HG02970 (cell line): ENCODE results near the gene STARD7.
"Not testable (repeated sequence)": the region's sequence is repeated elsewhere in the genome, so short reads cannot be mapped to it uniquely, and the experiment has no call there.

Experiments used
- ATAC-seq: cut with Tn5 transposase; IDR thresholded peaks from one replicate; pipeline ENCODE4 v1.9.1; 2021; ENCODE audit warnings: mild to moderate bottlenecking, moderate library complexity, moderate number of reproducible peaks; ENCODE audit not compliant: unreplicated experiment, low FRiP score

STARD7 gene

DNA sequence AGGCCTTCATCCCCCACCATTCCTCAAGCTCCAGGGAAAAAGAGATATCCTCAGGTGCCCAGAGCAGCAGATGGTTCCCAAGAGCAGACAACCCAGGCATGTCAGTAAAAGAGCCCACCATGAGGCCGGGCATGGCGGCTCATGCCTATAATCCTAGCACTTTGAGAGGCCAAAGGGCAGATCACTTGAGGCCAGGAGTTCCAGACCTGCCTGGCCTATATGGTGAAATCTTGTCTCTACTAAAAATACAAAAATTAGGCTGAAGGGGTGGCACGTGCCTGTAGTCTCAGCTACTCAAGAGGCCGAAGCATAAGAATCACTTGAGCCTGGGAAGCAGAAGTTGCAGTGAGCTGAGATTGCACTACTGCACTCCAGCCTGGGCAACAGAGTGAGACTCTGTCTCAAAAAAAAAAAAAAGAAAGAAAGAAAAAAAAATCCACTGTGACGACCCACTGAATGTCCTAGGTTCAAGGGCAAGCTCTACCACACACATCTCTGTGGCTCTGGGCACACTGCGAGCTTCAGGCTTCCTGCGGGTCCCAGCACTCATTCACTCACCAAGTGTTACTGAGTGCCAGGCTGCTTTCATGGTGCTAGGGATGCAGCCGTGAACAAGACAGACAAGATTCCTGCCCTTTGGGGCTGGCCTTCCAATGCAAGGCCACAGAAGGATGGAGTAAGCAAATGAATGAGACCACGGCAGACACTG is 56.9 kb downstream of the STARD7 start:
- no peak for ATAC-seq

DNA sequence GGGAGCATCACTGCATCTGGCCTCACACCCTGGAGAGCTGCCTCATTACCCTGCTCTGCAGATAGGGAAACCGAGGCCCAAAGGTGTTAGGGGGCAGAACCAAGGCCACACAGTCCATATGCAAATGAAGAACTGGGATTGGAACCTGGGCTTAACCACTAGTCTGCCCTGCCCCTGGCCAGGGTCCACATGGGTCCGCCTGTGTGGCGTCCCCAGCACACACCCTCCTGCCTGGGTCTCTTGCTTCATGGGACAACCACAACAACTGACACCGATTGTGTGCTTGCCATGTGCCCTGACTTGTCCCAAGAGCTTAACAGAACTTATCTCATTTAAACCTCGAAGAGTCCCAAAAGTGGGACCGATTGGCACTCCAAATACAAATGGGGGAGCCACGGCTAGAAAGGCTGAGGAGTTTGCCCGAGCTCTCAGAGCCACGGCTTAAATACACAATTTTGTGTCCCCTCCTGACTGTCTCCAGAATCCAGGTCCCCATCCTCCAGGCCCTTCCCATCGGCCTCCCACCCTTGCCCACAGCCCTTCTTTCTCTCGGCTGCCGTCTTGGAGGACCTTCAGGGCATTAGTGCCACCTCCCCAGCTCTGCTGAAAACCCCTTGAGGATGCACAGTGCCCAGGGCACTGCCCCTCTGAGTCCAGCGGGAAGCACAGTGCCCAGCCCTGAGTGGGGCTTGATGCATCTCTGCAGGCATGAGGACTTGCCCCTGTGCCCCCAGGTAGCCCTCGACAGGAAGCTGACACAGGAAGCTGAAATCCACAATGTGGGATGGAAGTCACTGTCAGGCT is 57.6 kb downstream of the STARD7 start:
- ATAC-seq, result no peak

DNA sequence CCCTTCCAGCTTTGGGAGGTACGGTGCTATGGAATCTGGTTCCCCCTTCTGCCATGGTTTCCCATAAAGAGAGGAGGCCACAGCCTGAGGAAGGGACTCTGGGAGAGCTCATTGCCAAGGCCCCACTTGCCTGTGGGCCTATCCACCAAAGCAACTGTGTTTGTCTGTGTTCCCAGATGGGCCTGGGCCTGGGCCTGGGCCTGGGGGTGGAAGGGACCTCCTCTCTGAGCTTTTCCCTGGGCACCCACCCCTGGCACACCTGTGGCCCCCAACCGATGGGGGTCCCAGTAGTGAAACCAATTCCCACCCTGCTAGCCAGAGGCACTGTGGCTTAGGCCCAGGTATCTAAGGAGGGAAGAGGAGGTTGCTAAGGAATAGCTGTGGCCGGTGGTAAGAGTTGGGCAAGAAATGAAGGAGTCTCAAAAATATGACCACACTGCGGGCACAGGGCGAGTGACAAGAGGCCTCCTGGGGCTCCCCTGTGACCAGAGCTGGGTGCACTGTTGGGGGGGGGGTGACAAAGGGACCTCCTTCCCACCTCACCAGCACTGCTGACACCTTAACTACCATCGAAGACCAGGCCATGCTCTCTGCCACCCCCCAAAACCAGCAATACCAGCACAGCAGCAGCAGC is 58.5 kb downstream of the STARD7 start:
- no peak for ATAC-seq

DNA sequence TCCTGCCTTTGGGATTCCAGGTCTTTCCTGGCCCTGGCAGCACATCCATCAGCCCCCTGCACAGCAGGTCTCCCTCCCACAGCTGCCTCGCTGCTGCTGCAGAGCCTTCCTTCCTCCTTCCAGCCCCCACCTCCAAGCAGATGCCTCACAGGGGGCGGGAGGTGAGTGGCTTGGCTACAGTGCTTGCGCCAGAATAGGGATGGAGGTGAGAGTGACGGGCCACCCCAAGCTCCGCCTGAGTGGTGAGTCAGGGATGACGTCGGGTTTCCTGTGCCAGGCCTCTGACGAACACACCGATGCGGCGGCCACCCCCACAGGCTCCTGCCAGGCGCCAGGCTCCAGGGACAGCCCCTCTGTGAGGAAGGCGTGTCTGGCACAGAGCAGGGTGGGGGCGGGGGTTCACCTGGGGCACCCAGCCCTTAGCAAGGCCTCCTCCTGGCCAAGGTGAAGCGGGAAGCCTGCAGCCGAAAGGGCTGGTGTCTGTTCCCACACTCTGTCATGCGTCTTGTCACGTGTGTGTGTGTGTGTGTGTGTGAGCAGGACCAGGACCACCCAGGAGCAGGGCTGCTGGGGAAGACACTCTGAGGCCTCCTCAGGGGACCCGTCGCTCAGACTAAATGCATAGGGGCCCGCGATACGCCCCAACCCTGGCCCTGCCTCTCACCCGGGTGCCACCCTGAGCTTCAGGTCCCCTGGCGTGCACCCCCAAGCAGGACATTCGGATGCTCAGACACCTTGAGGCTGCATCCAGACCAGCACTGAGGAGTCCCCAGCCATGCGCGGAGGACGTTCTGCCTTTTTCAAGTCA is 60.0 kb downstream of the STARD7 start:
- ATAC-seq, result no peak

DNA sequence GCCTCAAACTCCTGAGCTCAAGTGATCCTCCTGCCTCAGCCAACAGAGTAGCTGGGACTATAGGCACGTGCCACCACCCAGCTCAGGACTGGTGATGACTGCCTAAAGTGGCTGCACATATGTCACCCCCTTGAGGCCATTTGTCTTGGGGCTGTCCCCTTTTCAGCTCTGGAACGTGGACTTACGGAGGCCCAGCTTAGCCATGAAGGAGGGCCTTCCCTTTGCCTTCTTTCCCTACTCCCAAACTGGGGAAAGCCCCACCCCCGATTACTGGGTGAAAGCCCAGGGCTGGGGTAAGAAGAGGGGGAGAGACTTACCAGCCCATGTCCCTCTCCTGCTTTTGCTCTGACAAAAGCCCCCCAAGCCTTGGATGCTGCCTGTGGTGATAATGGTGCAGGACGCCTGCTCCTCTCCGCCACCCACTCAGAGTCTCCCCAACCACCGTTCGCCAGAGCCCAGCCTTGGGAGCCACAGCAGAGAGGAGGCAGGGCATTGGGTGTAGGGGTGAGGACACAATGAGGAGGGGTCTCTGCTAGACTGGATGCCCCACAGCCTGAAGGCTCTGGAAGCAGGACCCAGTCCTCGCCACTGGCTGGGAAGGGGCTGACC is 60.9 kb downstream of the STARD7 start:
- no peak for ATAC-seq

DNA sequence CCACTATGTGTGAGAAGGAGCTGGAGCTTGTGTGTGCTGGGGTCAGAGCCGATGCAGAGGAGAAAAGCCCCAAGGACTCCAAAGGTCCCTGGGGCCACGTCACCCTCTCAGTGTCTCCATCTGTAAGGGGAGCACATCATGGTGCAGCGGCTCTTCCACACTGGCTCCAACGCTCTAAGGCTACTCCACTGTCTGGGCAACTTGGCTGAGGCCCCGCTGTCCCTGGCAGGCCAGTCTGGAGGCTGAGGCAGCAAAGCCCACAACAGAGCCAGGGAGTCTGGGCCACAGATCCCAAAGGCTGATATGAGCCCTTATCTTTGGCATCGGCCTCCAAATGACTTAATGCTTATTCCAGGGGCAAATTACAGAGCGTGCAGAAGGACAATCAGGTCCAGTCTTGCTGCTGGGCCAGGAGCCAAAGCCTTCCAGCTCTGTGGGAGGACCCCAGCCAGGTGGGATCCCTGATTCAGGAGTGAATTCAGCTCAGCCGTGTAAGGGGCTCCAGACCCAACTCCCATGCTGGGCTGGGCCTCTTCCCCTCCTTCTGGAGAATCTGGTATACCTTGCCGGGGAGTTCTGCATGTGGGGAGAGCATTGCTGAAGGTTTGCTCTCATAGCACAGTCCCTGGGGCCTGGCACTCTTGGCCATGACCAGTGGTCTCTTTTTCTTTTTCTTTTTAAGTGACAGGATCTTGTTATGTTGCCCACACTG is 61.6 kb downstream of the STARD7 start:
- ATAC-seq, result no peak

DNA sequence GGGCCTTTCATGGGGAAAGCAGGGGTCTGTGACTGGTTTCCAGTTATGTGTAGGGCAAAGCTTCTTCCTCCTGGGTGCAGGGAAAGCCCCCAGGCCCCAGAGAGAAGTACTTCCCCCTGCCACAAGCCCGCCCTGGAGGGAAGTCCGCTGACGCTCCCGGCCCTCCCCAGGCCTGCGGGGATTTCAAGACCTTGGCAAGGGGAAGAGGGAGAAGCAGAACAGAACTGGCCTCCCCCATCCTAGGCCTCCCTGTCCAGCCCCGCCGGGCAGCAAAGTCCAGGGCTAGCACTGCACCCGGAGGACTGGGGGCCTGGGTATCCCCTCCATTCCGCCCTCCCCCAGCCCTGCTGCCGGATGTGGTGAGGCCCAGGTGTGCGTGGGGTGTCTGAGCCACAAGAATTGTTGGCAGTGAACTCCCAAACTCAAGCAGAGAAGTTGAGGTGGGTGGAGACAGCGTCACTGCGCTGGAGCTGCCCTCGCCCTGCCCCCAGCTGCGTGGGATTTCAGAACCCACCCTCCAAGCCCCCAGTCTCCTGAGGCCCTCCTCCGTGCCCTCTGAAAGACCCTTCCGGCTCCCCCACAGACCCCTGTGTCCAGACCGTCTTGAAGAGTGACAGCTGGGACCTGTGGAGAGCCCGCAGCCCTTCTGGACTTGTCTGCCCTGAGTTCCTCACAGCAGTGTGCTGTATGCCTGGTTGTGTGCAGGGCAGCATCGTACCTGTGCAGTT is 62.3 kb downstream of the STARD7 start:
- peak; percentile 21 for ATAC-seq

DNA sequence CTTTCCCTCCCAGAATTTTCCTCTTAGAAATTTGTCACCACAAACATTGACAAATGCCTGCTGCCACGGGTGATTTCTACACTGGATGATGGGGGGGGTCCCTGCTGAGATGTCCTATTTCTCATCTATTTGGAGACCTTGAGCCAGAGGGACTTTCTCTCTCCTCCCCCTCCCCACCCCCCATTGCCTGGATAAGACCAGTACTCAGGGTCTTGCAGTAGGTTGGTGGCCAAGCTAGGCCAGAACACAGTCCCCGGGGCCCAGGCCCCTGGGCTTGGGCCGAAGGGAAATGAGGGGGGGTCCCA is 62.8 kb downstream of the STARD7 start:
- ATAC-seq, result no peak

DNA sequence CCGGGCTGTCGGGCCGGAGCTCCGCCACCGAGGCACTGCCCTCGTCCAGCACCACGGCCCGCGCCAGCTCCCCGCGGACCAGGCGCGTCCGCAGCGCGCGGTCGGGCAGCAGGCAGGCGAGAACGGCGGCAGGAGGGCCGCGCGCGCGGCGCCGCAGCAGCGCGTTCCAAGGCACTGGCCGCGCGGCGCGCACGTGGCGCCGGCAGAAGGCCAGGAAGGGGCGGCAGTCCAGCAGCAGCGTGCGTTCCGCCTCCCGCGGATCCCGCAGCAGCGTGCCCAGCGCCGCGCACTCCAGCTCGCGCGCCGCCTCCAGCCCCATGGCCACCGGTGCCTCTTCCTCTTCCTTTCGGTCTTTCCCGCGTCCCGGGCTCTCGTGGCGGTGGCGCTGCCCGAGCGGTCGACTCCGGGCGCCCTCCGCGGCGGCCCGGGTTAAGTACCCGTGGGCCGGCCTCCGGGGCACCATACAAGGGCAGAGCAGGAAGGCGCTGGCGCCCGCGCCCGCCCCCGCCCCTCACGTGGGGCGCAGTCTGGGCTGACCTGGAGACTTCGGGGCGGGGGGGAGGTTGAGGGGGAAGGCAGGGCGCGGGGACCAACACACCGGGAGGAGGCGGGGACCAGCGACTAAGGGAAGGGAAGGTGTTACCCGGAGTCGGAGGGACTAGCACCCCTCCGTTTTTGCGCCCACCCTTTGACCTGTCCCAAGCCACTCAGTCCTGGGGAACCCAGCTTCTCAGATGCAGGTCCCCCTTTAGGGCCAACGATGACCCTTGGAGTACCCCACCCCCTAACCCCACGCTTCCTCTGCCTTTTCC is 63.4 kb downstream of the STARD7 start, which contains the start of gene DUSP2:
Gene DUSP2 (minus strand): TSS at position 405 of the 812 bp plus-strand sequence. CDS start 86 bp downstream, at position 319.
- ATAC-seq, result peak; percentile 46

DNA sequence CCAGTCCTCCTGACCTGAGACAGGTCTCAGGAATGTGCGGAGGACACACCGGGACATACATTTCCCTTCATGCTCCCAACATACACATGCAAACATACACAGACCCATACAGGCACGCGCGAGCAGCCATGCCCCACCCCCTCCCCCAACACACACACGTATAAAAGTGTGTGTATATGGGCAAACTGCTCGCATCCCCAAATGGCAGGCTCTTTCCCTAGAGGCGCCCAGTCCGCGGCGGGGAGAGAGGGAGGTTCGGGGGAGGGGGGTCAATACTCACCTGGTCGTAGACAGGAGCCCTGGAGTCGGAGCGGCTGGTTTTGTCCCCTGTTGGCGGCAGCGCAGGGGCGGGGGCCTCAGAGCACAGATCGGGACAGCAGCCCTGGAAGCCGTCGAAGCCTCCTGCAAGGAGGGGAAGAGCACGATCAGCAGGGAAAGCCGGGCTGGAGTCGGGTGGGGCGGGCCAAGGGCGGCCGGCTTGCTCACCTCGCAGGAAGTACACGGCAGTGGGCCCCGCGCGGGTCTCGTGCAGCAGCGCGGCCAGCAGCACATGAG is 64.1 kb downstream of the STARD7 start:
- ATAC-seq, result no peak

DNA sequence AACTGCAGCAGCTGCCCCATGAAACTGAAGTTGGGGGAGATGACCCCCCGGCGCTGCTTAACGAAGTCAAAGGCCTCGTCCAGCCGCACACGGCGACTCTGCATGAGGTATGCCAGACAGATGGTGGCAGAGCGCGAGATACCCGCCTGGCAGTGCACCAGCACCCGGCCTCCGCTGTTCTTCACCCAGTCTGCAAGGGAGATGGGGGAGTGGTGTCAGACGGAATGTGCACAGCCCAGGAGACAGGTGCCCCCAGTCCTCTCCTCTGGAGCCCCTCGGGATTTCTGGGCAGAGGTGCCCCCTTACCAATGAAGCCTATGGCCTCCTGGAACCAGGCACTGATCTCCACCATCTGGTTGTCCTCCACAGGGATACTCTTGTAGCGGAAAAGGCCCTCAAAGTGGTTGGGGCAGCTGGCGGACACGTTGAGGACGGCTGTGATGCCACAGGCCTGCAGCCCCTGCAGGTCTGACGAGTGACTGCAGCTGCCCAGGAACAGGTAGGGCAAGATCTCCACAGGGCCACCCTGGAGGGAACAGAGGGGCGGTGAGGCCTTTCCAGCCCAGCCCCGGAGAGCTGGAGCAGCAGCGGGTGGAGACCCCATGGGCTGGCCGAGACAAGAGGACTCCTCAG is 64.7 kb downstream of the STARD7 start:
- no peak for ATAC-seq

DNA sequence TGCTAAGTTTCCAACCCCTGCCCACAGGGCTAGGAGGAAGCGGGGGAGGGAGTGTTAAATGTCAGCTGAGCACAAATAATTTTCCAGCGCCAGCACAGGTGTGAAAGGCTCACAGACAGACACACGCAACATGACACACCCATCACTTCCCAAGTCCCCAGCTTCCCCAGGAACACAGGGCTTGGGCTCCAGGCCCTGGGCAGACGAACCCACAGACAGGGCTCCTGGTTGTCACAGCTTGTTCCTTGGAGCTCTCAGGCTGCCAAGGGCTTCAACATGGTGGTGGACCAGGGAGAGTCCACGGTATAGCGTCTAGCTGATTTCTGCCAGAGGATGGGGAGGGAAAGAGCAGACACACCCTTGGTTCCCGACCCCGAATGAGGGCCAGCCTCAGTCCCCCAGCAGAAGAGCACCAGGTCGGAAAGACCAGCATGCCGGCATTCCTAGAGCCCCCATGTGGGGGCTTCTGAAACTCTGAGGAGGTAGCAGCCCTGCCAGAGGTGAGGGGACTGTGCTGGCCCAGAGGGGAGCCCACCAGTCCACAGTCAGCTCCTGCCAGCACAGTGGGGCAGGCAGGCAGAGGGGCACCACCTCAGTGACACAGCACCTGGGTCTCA is 65.3 kb downstream of the STARD7 start:
- ATAC-seq, result no peak

DNA sequence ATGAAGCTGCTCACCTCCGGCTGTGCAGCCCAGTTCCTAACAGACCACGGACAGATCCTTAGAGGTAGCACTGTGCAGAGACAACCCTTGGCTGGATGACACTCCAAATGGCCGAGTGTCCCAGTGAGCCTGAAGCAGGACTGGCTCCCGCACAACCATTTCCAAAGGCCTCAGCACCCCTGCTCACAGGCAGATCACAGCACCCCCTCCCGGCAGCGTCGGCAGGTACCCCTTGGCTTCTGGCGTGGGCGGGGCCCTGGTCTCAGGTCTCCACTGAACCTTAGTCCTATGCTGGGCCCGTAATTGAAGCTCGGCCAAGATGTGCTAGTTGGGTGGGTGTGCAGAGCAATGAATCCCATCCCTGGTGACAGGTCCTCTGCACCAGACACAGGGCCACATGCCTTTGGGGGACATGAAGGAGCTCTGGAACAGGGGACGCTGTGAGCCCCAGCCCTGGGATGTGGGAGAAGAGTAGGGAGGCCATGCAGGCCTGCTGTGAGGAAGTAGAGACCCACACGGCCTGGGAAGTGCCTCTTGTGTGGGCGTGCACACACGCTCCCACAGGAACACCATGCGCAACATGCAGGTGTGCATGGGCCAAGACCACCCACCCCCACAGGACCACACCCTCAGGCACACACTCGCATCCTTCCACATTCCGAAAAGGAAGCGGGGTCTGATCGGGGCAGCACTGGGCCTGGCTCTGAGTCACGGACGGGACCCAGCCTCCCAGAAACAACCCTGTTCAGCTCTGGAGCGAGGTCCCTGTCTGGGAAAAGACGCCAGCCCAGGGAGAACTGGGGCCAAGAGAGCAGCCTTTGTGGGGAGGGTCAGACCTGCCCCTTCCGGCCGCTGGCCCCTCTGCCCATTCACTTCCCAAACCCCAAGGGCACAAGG is 66.2 kb downstream of the STARD7 start:
- ATAC-seq, result no peak

DNA sequence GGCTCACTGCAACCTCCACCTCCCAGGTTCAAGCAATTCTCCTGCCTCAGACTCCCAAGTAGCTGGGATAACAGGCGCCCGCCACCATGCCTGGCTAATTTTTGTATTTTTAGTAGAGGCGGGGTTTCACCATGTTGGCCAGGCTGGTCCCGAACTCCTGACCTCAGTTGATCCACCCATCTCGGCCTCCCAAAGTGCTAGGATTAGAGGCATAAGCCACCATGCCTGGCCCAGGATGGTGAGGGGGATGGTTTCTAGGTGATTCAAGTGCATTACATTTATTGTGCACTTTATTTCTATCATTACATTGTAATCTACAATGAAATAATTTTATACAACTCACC is 67.0 kb downstream of the STARD7 start:
- not testable (repeated sequence) for ATAC-seq

DNA sequence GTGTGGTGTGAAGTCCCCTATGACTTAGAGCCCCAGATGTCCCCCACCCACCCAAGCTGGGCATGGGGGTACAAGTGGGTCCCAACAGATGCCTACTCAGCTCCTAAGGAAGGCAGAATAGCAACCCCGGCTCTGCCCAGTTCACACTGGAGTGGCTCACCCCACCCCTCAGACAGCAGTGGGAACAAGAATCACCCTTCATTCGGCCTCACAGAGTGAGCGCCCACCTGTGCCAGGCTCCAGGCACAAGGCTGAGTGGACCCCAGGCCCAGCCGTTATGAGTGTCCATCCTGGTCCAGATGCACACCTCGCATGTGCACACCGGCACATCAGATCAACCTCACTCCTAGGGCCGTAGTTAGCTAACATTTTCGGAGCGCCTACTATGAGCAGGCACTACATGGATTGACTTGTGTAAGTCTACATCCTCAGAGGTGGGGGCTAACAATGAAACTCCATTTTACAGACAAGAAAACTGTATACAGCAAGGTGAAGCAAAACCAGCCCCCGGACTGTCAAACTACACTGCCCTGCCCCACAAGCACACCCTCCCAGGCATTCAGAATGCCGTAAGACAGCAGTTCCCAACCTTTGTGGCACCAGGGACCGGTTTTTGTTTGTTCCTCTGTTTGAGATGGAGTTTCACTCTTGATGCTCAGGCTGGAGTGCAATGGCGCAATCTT is 67.5 kb downstream of the STARD7 start:
- ATAC-seq, result no peak
